ENCODE measurements around the gene NKAIN2. TPM values are rescaled to one million over a fixed set of nuclear protein-coding genes. Genes with fewer than 3 reads are reported as not detected.

The NKAIN2 gene
- total RNA-seq, 6 experiments from 2014 or later, result not detected

GRCh38 chr6:124371974-124372475 is 568.4 kb downstream of the NKAIN2 start:
- no peak for TF ChIP-seq CTCF (IDR thresholded peaks at IDR 0.05)
- peaks cover 24% of the 10 kb centered on the region for H3K9me3 Mint-ChIP-seq
- H3K4me3 Mint-ChIP-seq, result no peak overlapping the region
- H3K4me1 Mint-ChIP-seq (ENCODE audit: low read depth), result no peaks in the 10 kb centered on the region
- H3K27me3 Mint-ChIP-seq (ENCODE audit: insufficient read depth), result no peaks in the 10 kb centered on the region; the same call in 1 of the 2 replicates
- DNase-seq, result no peak
- H3K36me3 Mint-ChIP-seq (ENCODE audit: low read depth), result 0 out of 2 replicates have a peak, but pooled peaks cover 3% of the 10 kb centered on the region
- H3K27ac Mint-ChIP-seq, result no peak overlapping the region

DNA sequence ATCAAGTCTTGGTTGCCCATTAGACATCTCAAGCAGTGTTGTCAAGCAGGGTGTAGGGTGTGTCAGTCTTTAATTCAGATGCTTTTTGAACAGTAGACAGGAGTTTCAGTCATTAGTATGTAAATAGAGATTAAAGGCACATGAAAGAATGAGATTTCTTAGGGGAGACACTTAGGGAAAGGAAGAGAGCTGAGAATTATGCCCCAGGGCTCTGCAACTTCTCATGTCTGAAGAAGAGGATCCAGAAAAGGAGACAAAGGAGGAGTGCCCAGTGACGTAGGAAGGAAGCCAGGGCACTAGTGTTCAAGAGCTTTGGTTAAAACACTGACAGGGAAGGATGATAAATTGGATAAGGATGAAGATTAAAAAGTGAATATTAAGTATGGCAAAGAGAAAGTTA is 569.7 kb downstream of the NKAIN2 start:
- Mint-ChIP-seq H3K27me3 (ENCODE audit: insufficient read depth) (no peaks in the 10 kb centered on the region; the same call in 1 of the 2 replicates), H3K9me3 (peaks cover 24% of the 10 kb centered on the region), H3K27ac (no peak overlapping the region), H3K36me3 (ENCODE audit: low read depth) (no peaks in the 10 kb centered on the region), H3K4me1 (ENCODE audit: low read depth) (no peaks in the 10 kb centered on the region), H3K4me3 (no peak overlapping the region)
- no peak for TF ChIP-seq CTCF (IDR thresholded peaks at IDR 0.05)
- no peak for DNase-seq

GRCh38 chr6:124389127-124389526 is 585.5 kb downstream of the NKAIN2 start:
- Mint-ChIP-seq H3K27me3 (ENCODE audit: insufficient read depth) (no peaks in the 10 kb centered on the region), H3K36me3 (ENCODE audit: low read depth) (no peaks in the 10 kb centered on the region), H3K4me3 (no peak overlapping the region), H3K27ac (no peak overlapping the region), H3K9me3 (peaks cover 57% of the 10 kb centered on the region), H3K4me1 (ENCODE audit: low read depth) (no peaks in the 10 kb centered on the region)
- no peak for DNase-seq
- no peak for TF ChIP-seq CTCF (IDR thresholded peaks at IDR 0.05)

DNA sequence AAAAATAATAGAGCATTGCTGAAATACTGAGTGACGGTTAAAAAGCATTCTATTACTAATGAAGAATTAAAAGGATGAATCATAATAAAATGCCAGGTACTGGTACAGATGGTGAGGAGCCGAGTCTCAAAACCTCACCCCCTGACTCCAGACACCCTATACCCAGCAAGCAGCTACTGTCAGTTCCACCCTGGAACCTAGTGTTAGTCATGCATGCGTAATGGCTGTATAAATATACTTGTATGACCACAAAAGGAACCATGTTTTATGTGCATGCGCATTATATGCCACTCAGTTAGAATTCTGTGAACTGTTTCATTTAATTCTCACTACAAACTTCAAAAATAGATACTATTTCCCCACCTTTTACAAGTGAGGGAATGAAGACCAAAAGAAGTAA is 589.9 kb downstream of the NKAIN2 start:
- Mint-ChIP-seq H3K9me3 (peaks cover 38% of the 10 kb centered on the region), H3K4me3 (no peak overlapping the region)
- no peak for TF ChIP-seq CTCF (IDR thresholded peaks at IDR 0.05)

DNA sequence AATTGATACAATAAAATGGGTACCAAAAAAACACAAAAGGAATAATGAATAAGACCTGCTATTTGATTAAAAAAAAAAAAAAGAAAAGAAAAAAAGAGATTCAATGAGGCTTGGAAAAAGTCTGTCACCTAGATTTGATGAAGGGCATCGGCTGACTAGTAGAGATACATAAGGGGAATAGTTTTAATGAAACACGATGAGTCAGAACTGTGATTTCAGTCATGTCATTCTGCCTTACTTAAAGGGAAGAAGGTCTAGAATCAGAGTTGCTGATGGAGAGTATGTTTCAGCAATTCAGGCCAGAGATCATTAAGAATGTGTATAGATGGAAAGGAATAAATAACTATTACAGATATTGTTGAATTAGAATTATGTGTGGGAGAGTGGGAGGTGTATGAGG is 592.7 kb downstream of the NKAIN2 start:
- H3K27me3 Mint-ChIP-seq (ENCODE audit: insufficient read depth), result no peaks in the 10 kb centered on the region
- H3K9me3 Mint-ChIP-seq, result peaks cover 29% of the 10 kb centered on the region
- H3K27ac Mint-ChIP-seq, result no peak overlapping the region
- H3K36me3 Mint-ChIP-seq (ENCODE audit: low read depth), result 0 out of 2 replicates have a peak, but pooled peaks cover 4% of the 10 kb centered on the region
- DNase-seq, result no peak
- H3K4me3 Mint-ChIP-seq, result no peak overlapping the region
- no peak for TF ChIP-seq CTCF (IDR thresholded peaks at IDR 0.05)
- H3K4me1 Mint-ChIP-seq (ENCODE audit: low read depth), result no peaks in the 10 kb centered on the region

More for the DNA sequence above, 589.9 kb downstream of the NKAIN2 start:
- H3K27ac Mint-ChIP-seq, result no peak overlapping the region
- H3K36me3 Mint-ChIP-seq (ENCODE audit: low read depth), result 0 out of 2 replicates have a peak, but pooled peaks cover 3% of the 10 kb centered on the region
- H3K27me3 Mint-ChIP-seq (ENCODE audit: insufficient read depth), result no peaks in the 10 kb centered on the region
- no peak for DNase-seq
- H3K4me1 Mint-ChIP-seq (ENCODE audit: low read depth), result no peaks in the 10 kb centered on the region
